Activated CD8-positive, alpha-beta memory T cell treated with anti-CD3 and anti-CD28 coated beads for 36 hours (primary cell): Measurements from ENCODE around the gene MUCL3. TPM values are rescaled to one million over a fixed set of nuclear protein-coding genes. Genes with fewer than 3 reads are reported as not detected.
"Not testable (repeated sequence)": the region's sequence is repeated elsewhere in the genome, so short reads cannot be mapped to it uniquely, and the experiment has no call there.

Experiments used
- CTCF ChIA-PET: fragments of 350-600 bp; sonication (Branson Sonifier 250); formaldehyde crosslinking; loops from one replicate; lab custom pipeline; 2021; ENCODE audit warnings: antibody characterized with exemption; lab: Charles Lee
- POLR2A ChIA-PET: fragments of 350-600 bp; sonication (Branson Sonifier 250); formaldehyde crosslinking; loops from one replicate; lab custom pipeline; 2021; ENCODE audit warnings: antibody characterized with exemption; lab: Charles Lee
- total RNA-seq, 2 experiments: library from RNA; stranded (reverse); gene quantifications; one replicate each; pipeline ENCODE4 v1.2.3, GENCODE V29; 2021

Gene MUCL3
- total RNA-seq, 2 experiments from 2014 or later = not detected

- POLR2A ChIA-PET, CTCF ChIA-PET: not testable (repeated sequence)
These were observed 59.5 kb downstream of the MUCL3 start for GRCh38 chr6:31000067-31000860.

DNA sequence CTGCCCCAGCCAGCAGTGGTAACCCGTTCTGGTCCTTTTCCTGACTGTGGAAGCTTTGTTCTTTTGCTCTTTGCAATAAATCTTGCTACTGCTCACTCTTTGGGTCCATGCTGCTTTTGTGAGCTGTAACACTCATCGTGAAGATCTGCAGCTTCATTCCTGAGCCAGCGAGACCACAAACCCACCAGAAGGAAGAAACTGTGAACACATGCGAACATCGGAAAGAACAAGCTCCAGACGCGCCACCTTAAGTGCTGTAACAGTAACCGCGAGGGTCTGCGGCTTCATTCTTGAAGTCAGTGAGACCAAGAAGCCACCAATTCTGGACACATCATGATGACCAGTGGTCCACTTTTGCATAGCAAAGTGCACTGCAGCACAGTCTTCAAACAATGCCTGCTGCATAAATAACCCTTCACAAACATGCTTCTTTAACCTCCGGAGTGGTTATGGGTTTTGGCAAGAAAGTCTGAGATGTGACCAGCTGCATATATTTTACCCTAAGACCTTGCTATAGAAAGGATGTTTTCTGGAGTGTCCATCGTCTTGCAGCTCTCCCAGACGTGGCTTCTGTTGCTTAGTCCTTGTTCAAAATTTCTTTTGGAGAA lies 60.6 kb downstream of the MUCL3 start:
- POLR2A ChIA-PET = no interaction called here
- CTCF ChIA-PET = no interaction called here

DNA sequence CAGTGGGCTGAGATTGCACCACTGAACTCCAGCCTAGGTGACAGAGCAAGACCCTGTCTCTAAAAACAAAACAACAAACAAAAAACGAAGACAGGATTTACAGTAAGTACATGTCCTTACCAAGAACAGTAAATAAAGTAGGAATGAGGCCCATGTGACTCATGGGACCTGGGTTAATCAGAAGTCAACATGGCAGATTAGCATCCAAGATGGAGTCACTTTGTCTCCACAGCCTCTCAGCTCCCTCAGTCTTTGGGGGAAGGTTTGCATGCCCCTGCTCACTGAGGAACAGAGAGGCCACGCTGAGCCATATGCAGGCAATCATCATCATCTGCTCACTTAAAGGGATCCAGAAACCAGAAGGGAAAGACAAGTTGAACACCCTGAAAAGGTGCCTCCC lies 61.7 kb downstream of the MUCL3 start:
- ChIA-PET CTCF (no interaction called here), POLR2A (no interaction called here)

Other genes with a start within 250 kb of the MUCL3 start
- gene NRM, start 250.0 kb upstream of the MUCL3 start, total RNA-seq = 10 to 100 TPM; 26.9 to 27.1 TPM
- 10 to 100 TPM; 66.4 to 70.2 TPM for gene MDC1, start 223.7 kb upstream of the MUCL3 start, total RNA-seq
- 1,000 to 10,000 TPM; 1,549 to 1,571 TPM for gene TUBB, start 220.6 kb upstream of the MUCL3 start, total RNA-seq
- gene FLOT1, start 198.3 kb upstream of the MUCL3 start, total RNA-seq = 100 to 1,000 TPM; 178 to 186 TPM
- 100 to 1,000 TPM; 312 to 322 TPM for gene IER3, start 196.4 kb upstream of the MUCL3 start, total RNA-seq
- gene DDR1, start 56.5 kb upstream of the MUCL3 start, total RNA-seq = 1 to 10 TPM; 8.6 to 8.7 TPM
- gene GTF2H4, start 32.8 kb upstream of the MUCL3 start, total RNA-seq = 10 to 100 TPM; 47.0 to 51.3 TPM
- gene VARS2, start 26.7 kb upstream of the MUCL3 start, total RNA-seq = 10 to 100 TPM; 80.1 to 88.6 TPM
- gene SFTA2, start 8.8 kb upstream of the MUCL3 start, total RNA-seq = not detected
- gene MUC21, start 42.7 kb downstream of the MUCL3 start, total RNA-seq = not detected
- gene MUC22, start 69.5 kb downstream of the MUCL3 start, total RNA-seq = not detected
- gene C6orf15, start 171.6 kb downstream of the MUCL3 start, total RNA-seq = not detected
- not detected for gene PSORS1C1, start 173.8 kb downstream of the MUCL3 start, total RNA-seq
- gene CDSN, start 179.5 kb downstream of the MUCL3 start, total RNA-seq = not detected
- gene PSORS1C2, start 198.1 kb downstream of the MUCL3 start, total RNA-seq = not detected
- gene CCHCR1, start 216.8 kb downstream of the MUCL3 start, total RNA-seq = 10 to 100 TPM; 47.1 to 47.7 TPM
- 100 to 1,000 TPM in 1 of 2 experiments, 10 to 100 TPM in 1; 98.1 to 103 TPM for gene TCF19, start 217.6 kb downstream of the MUCL3 start, total RNA-seq
- under 1 TPM in 1 of 2 experiments, not detected in 1; 0.15 TPM for gene POU5F1, start 229.7 kb downstream of the MUCL3 start, total RNA-seq